Measurements from ENCODE around the gene OPCML. TPM values are rescaled to one million over a fixed set of nuclear protein-coding genes. Genes with fewer than 3 reads are reported as not detected.
A peak's percentile ranks its signal among the peaks of the same experiment; 100 is the strongest.

OPCML gene
- total RNA-seq, 1 experiment from 2014 or later = 0.02 TPM

DNA sequence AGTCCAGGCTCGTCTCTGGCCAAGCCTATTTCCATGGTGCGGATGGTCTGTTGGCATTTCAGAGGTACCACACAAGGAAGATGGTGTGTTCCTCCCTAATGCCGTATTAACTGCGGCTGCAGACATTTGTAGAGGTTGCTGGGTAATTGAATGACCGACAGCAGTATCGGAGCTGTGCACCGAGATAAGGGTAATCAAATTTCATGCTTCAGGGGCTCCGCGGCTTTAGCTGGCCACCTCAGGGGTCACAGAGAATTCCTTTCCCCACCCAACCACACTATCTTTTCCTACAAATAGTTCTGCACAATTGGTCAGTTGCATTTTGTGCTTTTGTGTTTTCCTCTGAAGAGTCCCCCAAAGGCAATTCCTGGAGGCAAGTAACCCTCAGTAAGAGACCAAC is 297.4 kb downstream of the OPCML start:
- no peak for DNase-seq (ENCODE audit: low read depth)

- no peak for DNase-seq (ENCODE audit: low read depth)
Measured at GRCh38 chr11:133232665-133233064, 299.6 kb downstream of the OPCML start.

DNA sequence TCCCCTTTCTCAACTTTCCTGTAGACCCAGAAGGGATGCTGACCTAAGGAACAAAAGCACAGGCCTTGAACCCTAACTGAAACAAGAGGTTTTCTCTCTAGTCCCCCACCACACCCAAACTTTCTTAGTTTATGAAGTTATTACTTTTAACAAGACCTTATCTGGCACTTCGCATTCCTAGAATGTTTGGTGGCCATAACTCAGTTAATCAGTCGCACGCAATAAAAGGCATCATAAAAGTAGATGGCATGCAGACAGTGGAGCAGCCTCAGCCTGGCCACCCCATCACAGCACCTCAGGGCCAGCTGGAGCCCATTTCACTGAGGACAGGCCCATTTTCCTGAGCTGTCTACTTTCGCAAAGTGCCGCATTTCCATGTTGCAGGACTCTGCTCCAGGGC is 301.9 kb downstream of the OPCML start:
- no peak for DNase-seq (ENCODE audit: low read depth)

- no peak for DNase-seq (ENCODE audit: low read depth)
Measured at GRCh38 chr11:133228471-133229329, 303.6 kb downstream of the OPCML start.

GRCh38 chr11:133227632-133228111 is 304.6 kb downstream of the OPCML start:
- DNase-seq (ENCODE audit: low read depth) = no peak

GRCh38 chr11:133224271-133224670 is 308.0 kb downstream of the OPCML start:
- no peak for DNase-seq (ENCODE audit: low read depth)

- DNase-seq (ENCODE audit: low read depth) = no peak
Measured at GRCh38 chr11:133222425-133223330, 309.6 kb downstream of the OPCML start.

GRCh38 chr11:133219543-133219942 is 312.8 kb downstream of the OPCML start:
- DNase-seq (ENCODE audit: low read depth) = no peak

- DNase-seq (ENCODE audit: low read depth) = no peak
Measured at GRCh38 chr11:133216813-133217212, 315.5 kb downstream of the OPCML start.

DNA sequence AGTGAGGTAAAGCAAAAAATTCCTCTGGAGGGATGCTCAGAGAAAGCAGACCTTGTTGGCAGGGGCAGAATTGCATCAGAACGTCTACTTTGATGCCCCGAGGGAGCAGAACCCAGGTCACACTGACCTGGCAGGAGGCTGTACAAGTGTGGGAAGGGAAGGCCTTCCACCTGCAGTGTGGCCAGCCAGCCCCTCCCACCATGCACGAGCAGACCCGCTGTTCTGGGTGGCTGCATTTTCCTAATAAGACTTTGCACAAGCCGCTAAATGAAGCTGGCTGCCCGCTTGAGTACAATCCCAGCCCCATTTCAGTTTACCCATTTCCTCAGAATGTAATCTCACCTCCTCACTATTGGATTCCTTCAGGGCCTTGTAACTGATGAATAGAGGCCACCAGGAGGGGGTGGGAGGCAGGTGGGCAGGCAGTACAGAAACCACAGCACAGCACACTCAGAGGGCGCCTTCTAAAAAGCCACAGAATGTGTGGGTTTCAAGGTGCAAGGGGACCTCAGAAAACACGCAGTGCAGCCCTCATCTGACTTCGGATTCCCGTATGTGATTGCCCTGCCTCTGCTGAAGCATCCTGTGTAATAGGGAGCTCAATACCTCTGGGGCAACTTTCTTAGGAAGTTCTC is 316.6 kb downstream of the OPCML start:
- no peak for DNase-seq (ENCODE audit: low read depth)

DNA sequence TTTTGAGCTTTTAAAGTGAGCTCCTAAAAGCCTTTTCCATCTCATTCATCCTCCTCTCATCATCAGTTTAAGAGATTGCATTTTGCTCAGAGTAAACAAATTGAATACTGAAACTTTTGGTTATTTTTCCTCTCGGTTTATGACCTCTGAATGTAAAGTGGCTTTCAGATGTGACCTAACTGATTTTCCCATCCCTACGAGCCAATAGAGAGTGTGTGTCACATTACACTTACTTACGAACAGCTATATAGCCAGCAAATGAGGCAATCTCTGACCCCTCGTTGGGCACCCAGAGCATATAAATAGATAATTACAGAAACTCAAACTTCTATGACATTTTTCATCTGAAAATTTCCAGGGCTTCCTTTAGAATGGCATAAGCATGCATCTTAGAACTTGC is 317.7 kb downstream of the OPCML start:
- DNase-seq (ENCODE audit: low read depth) = no peak

DNA sequence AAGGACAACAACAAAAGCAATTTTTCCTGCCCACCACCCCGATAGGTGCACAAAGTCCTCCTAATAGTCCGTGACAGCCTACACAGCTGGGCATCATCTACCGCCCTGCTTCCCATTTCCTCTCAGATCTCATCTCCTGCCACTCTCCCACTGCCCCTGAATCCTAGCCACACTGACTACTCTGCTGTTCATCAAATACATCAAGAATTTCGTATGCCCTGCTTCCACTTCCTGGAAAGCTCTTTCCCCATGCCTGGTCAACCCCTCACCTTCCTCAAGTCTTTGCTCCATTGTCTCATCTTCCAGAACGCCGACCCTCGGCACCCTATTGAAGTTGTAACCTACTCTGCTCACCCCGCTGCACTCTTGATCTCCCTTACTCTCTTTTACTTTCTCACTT is 320.1 kb downstream of the OPCML start:
- no peak for DNase-seq (ENCODE audit: low read depth)

DNA sequence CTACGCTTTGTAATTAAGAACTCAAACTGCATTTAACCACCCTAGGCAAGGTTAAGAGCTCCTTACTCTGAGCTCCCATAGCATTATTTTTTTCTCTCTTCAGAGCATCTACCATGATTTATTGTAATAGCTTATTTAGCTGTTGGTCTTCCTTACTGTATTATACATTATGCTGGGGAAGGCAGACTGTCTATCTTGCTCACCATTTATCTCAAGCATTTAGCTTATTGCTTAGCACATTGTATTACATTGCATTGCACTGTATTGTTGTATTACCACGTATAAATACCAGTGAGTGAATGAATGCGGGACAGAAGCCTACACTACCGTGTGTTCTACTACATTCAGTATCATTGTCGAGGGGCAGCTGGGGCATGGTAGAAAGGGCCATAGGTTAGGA is 324.3 kb downstream of the OPCML start:
- DNase-seq (ENCODE audit: low read depth) = no peak

GRCh38 chr11:133206313-133207005 is 325.8 kb downstream of the OPCML start:
- no peak for DNase-seq (ENCODE audit: low read depth)

GRCh38 chr11:133204158-133204557 is 328.1 kb downstream of the OPCML start:
- no peak for DNase-seq (ENCODE audit: low read depth)

DNA sequence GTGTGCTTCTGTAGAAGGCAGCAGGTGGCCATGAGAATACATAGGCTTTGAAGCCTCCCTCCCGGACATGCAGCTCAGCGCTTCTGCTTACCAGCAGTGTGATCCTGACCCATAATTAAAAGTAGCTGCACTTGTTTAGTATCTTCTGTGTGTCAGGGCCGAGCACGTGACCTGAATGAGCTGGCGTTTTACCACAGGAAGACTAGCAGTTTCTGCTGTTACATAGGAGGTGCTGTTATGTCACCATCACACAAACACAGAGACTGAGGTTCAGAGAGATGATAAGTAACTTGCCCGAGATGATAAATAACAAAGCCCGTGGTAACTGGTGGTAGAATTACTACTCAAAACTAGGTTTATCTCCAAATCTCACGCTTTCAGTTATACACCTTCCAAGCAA is 329.5 kb downstream of the OPCML start:
- DNase-seq (ENCODE audit: low read depth) = no peak

DNA sequence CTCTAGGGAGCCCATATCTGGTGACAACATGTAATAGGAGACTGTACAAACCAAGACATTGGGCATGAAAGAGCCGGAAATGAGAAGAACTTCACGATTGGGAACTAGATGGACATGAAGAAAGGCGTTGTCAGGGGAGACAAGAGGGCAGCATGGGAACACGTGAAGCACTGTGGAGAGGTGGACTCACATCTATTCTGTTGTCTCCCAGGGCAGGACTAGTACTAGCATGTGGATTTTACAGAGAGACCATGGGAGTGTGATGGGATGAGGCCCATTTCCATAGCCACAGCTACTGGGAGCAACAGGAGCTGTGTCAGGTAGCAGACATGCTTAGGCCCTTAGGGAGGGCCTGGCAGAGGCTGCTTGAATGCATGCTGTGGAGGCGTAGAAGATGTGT is 333.9 kb downstream of the OPCML start:
- no peak for DNase-seq (ENCODE audit: low read depth)

DNA sequence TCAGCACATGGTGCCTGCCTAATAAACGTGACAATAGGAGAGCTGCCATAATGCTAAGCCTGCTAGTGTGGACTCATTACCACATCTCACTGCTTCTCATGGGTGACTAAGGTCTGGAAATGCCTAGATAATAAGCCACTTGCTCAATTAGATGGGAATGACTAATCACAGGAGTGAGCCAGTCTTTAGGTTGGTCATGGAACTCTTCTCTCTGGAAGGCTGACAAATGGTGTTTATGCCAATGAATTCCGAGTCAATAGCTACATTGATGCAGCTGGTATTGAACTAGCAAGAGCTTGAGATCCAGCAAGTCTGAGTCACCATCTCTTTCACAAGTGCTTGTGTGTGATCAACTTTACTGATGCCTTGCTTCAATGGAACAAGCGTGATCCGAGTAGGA is 334.9 kb downstream of the OPCML start:
- peak; percentile 3 for DNase-seq (ENCODE audit: low read depth)

DNA sequence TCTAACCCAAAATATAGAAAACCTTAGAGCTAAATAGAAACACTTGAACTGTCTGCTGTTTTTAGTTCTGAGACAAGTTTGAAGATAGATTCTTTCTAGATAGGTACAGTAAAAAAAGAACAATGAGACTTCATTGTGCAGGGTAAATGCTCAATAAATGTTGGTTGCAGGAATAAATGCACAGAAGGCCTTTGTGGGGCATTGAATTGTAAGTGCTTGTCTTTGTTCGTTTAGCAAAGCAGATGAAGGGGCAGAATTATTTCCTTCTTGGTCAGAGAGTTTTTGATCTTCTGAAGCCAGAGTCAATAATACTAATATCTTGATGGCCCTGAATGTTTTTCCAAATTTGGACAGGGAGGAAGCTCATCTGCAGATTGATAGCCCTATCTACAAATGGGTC is 340.4 kb downstream of the OPCML start:
- DNase-seq (ENCODE audit: low read depth) = no peak

DNA sequence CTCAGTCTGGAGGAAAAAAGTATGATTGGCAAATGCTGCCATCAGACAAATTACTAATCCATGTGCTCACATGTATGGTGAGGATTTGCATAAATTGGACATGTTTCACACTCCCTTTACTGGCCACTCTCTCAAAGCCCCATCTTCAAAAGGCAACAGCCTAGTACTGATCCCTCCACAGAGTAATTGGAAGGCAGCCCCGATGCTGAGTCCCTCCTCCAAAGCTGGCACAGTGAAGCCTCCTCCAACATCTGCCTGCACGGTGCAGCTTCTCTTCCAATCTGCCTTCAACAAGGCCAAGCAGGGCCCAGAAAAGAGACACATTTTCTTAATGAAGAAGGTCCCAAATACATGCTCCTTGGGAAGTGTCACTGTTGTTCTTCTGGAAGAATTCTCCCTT is 350.6 kb downstream of the OPCML start:
- DNase-seq (ENCODE audit: low read depth) = no peak

DNA sequence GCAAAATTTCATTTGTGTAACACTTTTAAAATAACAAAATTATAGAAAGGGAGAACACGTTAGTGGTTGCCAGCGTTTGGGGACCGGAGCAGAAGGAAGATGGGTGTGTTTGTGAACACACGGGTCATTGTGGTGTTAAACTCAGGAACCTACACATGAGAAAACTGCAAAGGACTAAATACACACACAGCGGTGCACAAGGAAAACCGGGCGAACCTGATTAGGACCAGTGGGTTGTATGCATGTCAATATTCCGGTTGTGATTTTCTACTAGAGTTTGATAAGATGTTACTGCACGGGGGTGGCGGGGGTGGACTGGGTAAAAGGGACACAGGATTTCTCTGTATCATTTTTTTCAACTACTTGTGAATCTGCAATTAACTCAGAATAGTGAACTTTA is 351.2 kb downstream of the OPCML start:
- no peak for DNase-seq (ENCODE audit: low read depth)

GRCh38 chr11:133180201-133180600 is 352.1 kb downstream of the OPCML start:
- no peak for DNase-seq (ENCODE audit: low read depth)

All from M059J (cell line).